ENCODE measurements around the gene AKT3. TPM values are rescaled to one million over a fixed set of nuclear protein-coding genes. Genes with fewer than 3 reads are reported as not detected.

The AKT3 gene
- total RNA-seq, 1 donor from 2014 or later, result 36.2 TPM

- H3K9me3 Mint-ChIP-seq, result peaks cover 48% of the 10 kb centered on the region
- no peaks in the 10 kb centered on the region for H3K9me3 ChIP-seq (ENCODE audit: low read depth)
- H3K79me2 ChIP-seq (ENCODE audit: low read depth), result no peaks in the 10 kb centered on the region
- no peaks in the 10 kb centered on the region for H3K27me3 Mint-ChIP-seq (ENCODE audit: insufficient read depth, low read depth)
- H3K4me2 ChIP-seq, result no peak overlapping the region
- no peak overlapping the region for H3K9ac ChIP-seq
- no peaks in the 10 kb centered on the region for H3K27me3 ChIP-seq
- no peaks in the 10 kb centered on the region for H3K4me1 Mint-ChIP-seq
- no peak overlapping the region for H2AFZ ChIP-seq (replicated peaks)
- H3K36me3 ChIP-seq, result no peaks in the 10 kb centered on the region
- no peak overlapping the region for H3K27ac Mint-ChIP-seq
- no peak overlapping the region for H3K4me3 ChIP-seq
- DNase-seq (ENCODE audit: low spot score), result no peak
- no peak overlapping the region for H3K4me3 Mint-ChIP-seq
- H4K20me1 ChIP-seq (ENCODE audit: low read depth), result no peaks in the 10 kb centered on the region
- peaks cover 44% of the 10 kb centered on the region for H3K36me3 Mint-ChIP-seq
- TF ChIP-seq EZH2phosphoT487 (IDR thresholded peaks at IDR 0.05), result no peak
- TF ChIP-seq, protein P1, sequence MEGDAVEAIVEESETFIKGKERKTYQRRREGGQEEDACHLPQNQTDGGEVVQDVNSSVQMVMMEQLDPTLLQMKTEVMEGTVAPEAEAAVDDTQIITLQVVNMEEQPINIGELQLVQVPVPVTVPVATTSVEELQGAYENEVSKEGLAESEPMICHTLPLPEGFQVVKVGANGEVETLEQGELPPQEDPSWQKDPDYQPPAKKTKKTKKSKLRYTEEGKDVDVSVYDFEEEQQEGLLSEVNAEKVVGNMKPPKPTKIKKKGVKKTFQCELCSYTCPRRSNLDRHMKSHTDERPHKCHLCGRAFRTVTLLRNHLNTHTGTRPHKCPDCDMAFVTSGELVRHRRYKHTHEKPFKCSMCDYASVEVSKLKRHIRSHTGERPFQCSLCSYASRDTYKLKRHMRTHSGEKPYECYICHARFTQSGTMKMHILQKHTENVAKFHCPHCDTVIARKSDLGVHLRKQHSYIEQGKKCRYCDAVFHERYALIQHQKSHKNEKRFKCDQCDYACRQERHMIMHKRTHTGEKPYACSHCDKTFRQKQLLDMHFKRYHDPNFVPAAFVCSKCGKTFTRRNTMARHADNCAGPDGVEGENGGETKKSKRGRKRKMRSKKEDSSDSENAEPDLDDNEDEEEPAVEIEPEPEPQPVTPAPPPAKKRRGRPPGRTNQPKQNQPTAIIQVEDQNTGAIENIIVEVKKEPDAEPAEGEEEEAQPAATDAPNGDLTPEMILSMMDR (IDR thresholded peaks at IDR 0.05), result no peak
- no peak for TF ChIP-seq EZH2 (IDR thresholded peaks at IDR 0.05)
- no peaks in the 10 kb centered on the region for H3F3A ChIP-seq (ENCODE audit: low read depth)
- no peaks in the 10 kb centered on the region for H3K4me1 ChIP-seq
- no peak overlapping the region for H3K27ac ChIP-seq
Observed at GRCh38 chr1:243582326-243582725, 267.7 kb downstream of the AKT3 start.

DNA sequence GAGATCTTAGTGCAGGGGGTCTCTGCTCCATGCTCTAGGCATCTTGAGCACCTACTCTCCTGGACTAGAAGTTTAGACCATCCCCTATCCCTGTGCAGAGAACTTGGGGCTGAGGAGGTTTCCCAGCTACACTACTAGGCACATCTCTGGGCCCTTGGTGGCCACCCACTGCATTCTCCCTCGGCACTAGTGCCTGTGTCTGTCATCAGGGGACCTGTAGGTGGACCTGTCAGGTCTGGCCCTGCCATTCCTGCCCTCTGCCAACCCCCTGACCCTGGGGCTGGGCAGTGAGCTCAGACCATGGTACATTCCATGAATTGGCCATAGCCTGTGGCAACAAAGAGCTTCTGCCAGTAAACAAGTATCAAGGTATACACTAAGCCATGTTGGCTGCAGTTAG is 269.1 kb downstream of the AKT3 start:
- H3K27me3 ChIP-seq, result no peaks in the 10 kb centered on the region
- H3K9ac ChIP-seq, result no peak overlapping the region
- TF ChIP-seq EZH2phosphoT487 (IDR thresholded peaks at IDR 0.05) (no peak), EZH2 (IDR thresholded peaks at IDR 0.05) (no peak)
- TF ChIP-seq, protein P1 (IDR thresholded peaks at IDR 0.05), result no peak
- H3K36me3 ChIP-seq, result no peaks in the 10 kb centered on the region
- no peak for DNase-seq (ENCODE audit: low spot score)
- H2AFZ ChIP-seq (replicated peaks), result no peak overlapping the region
- Mint-ChIP-seq H3K27ac (no peak overlapping the region), H3K4me3 (no peak overlapping the region), H3K27me3 (ENCODE audit: insufficient read depth, low read depth) (no peaks in the 10 kb centered on the region), H3K4me1 (no peaks in the 10 kb centered on the region), H3K9me3 (peaks cover 56% of the 10 kb centered on the region), H3K36me3 (peaks cover 47% of the 10 kb centered on the region)
- no peaks in the 10 kb centered on the region for H3F3A ChIP-seq (ENCODE audit: low read depth)
- H3K4me2 ChIP-seq, result no peak overlapping the region
- H4K20me1 ChIP-seq (ENCODE audit: low read depth), result no peaks in the 10 kb centered on the region
- H3K79me2 ChIP-seq (ENCODE audit: low read depth), result no peaks in the 10 kb centered on the region
- no peak overlapping the region for H3K27ac ChIP-seq
- H3K4me3 ChIP-seq, result no peak overlapping the region
- no peaks in the 10 kb centered on the region for H3K9me3 ChIP-seq (ENCODE audit: low read depth)
- H3K4me1 ChIP-seq, result no peaks in the 10 kb centered on the region

- peaks cover 41% of the 10 kb centered on the region for H3K36me3 Mint-ChIP-seq
- Histone ChIP-seq H3K9me3 (ENCODE audit: low read depth) (no peaks in the 10 kb centered on the region), H3K79me2 (ENCODE audit: low read depth) (no peaks in the 10 kb centered on the region)
Observed at GRCh38 chr1:243580072-243580471, 270.0 kb downstream of the AKT3 start.

More at GRCh38 chr1:243580072-243580471, 270.0 kb downstream of the AKT3 start:
- Histone ChIP-seq H3K36me3 (no peaks in the 10 kb centered on the region), H3K27ac (no peak overlapping the region), H3K4me2 (no peak overlapping the region), H3K4me3 (no peak overlapping the region), H3F3A (ENCODE audit: low read depth) (no peaks in the 10 kb centered on the region), H3K27me3 (no peaks in the 10 kb centered on the region), H4K20me1 (ENCODE audit: low read depth) (no peaks in the 10 kb centered on the region), H3K4me1 (no peaks in the 10 kb centered on the region), H3K9ac (no peak overlapping the region), H2AFZ (replicated peaks) (no peak overlapping the region)
- H3K4me1 Mint-ChIP-seq, result no peaks in the 10 kb centered on the region
- peaks cover 48% of the 10 kb centered on the region for H3K9me3 Mint-ChIP-seq
- DNase-seq (ENCODE audit: low spot score), result no peak
- no peak for TF ChIP-seq EZH2 (IDR thresholded peaks at IDR 0.05)
- TF ChIP-seq, protein P1 (IDR thresholded peaks at IDR 0.05), result no peak
- no peak for TF ChIP-seq EZH2phosphoT487 (IDR thresholded peaks at IDR 0.05)
- H3K27ac Mint-ChIP-seq, result no peak overlapping the region
- H3K27me3 Mint-ChIP-seq (ENCODE audit: insufficient read depth, low read depth), result no peaks in the 10 kb centered on the region
- no peak overlapping the region for H3K4me3 Mint-ChIP-seq

All from neural progenitor cell (in vitro differentiated cells).